Neural progenitor cell (in vitro differentiated cells): ENCODE results near the gene ERAS. TPM values are rescaled to one million over a fixed set of nuclear protein-coding genes. Genes with fewer than 3 reads are reported as not detected.
A peak's percentile ranks its signal among the peaks of the same experiment; 100 is the strongest.

Experiments used
- DNase-seq: peaks from one replicate; pipeline ENCODE4 v3.0.0-alpha.2; 2016; ENCODE audit warnings: low spot score
- H2AFZ ChIP-seq: fragments of 200-600 bp; sonication (generic); replicated peaks from 2 replicates; pipeline ENCODE4 v1.6.1; 2016; ENCODE audit warnings: antibody characterized with exemption
- H3F3A ChIP-seq: fragments of 200-600 bp; sonication (generic); 2 replicates; pipeline ENCODE4 v1.6.1; 2016; ENCODE audit warnings: antibody characterized with exemption, low read depth
- H3K27ac ChIP-seq: fragments of 200-600 bp; sonication (generic); 2 replicates; pipeline ENCODE4 v1.5.1; 2016; ENCODE audit warnings: mild to moderate bottlenecking
- H3K27me3 ChIP-seq: fragments of 200-600 bp; sonication (generic); 2 replicates; pipeline ENCODE4 v1.6.1; 2016; ENCODE audit warnings: mild to moderate bottlenecking, moderate library complexity
- H3K36me3 ChIP-seq: fragments of 200-600 bp; sonication (generic); 2 replicates; pipeline ENCODE4 v1.5.1; 2016
- H3K4me1 ChIP-seq: fragments of 200-600 bp; sonication (generic); 2 replicates; pipeline ENCODE4 v1.6.1; 2016; ENCODE audit warnings: mixed run types
- H3K4me2 ChIP-seq: fragments of 200-600 bp; sonication (generic); 2 replicates; pipeline ENCODE4 v1.6.1; 2016
- H3K4me3 ChIP-seq: fragments of 200-600 bp; sonication (generic); 2 replicates; pipeline ENCODE4 v1.5.1; 2016
- H3K79me2 ChIP-seq: fragments of 200-600 bp; sonication (generic); 2 replicates; pipeline ENCODE4 v1.6.1; 2016; ENCODE audit warnings: low read depth
- H3K9ac ChIP-seq: fragments of 200-600 bp; sonication (generic); 2 replicates; pipeline ENCODE4 v1.6.1; 2016
- H3K9me3 ChIP-seq: fragments of 200-600 bp; sonication (generic); 2 replicates; pipeline ENCODE4 v1.5.1; 2016; ENCODE audit warnings: low read depth
- H4K20me1 ChIP-seq: fragments of 200-600 bp; sonication (generic); 2 replicates; pipeline ENCODE4 v1.6.1; 2016; ENCODE audit warnings: low read depth
- H3K27ac Mint-ChIP-seq: 3 replicates; pipeline ENCODE4 v1.8.0; 2021; ENCODE audit warnings: mixed read lengths
- H3K27me3 Mint-ChIP-seq: 2 replicates; pipeline ENCODE4 v1.8.0; 2022; ENCODE audit warnings: low read depth, mild to moderate bottlenecking, inconsistent platforms, moderate library complexity, mixed read lengths; ENCODE audit not compliant: insufficient read depth
- H3K36me3 Mint-ChIP-seq: 3 replicates; pipeline ENCODE4 v1.8.0; 2021; ENCODE audit warnings: mixed read lengths
- H3K4me1 Mint-ChIP-seq: 3 replicates; pipeline ENCODE4 v1.8.0; 2021; ENCODE audit warnings: mixed read lengths
- H3K4me3 Mint-ChIP-seq: 3 replicates; pipeline ENCODE4 v1.8.0; 2021; ENCODE audit warnings: mild to moderate bottlenecking, moderate library complexity, mixed read lengths
- H3K9me3 Mint-ChIP-seq: 3 replicates; pipeline ENCODE4 v1.8.0; 2020; ENCODE audit warnings: mixed read lengths
- CTCF ChIP-seq: fragments of 200-600 bp; sonication (generic); IDR thresholded peaks from 2 replicates; pipeline ENCODE4 v1.5.1; 2017; ENCODE audit warnings: antibody characterized with exemption, mild to moderate bottlenecking
- EZH2 ChIP-seq: fragments of 200-600 bp; sonication (generic); IDR thresholded peaks from 2 replicates; pipeline ENCODE4 v1.6.1; 2017; ENCODE audit warnings: antibody characterized with exemption, mild to moderate bottlenecking, moderate library complexity
- EZH2phosphoT487 ChIP-seq: fragments of 200-600 bp; sonication (generic); IDR thresholded peaks from 2 replicates; pipeline ENCODE4 v1.6.1; 2017; ENCODE audit warnings: antibody characterized with exemption
- total RNA-seq: library from RNA; depleted of rRNA; stranded (reverse); fragments of >200 nt; gene quantifications from 2 replicates; pipeline ENCODE4 v1.2.3, GENCODE V29; 2015; ENCODE audit warnings: low replicate concordance

Gene ERAS
- total RNA-seq, 1 donor from 2014 or later = not detected

GRCh38 chrX:48802905-48803200 is 23.5 kb upstream of the ERAS start:
- Histone ChIP-seq H3K27me3 (no peaks in the 10 kb centered on the region), H3F3A (peaks cover 17% of the 10 kb centered on the region), H3K27ac (peak overlapping the region; percentile 76), H3K4me2 (peak overlapping the region; percentile 95), H2AFZ (no peak overlapping the region), H3K4me1 (no peaks in the 10 kb centered on the region), H3K9ac (peak overlapping the region; percentile 64), H3K36me3 (no peaks in the 10 kb centered on the region), H3K79me2 (peaks cover 6% of the 10 kb centered on the region), H3K9me3 (no peaks in the 10 kb centered on the region), H4K20me1 (no peaks in the 10 kb centered on the region), H3K4me3 (peak overlapping the region; percentile 61)
- DNase-seq = peak; percentile 12
- Mint-ChIP-seq H3K27me3 (peaks cover 5% of the 10 kb centered on the region), H3K4me1 (peaks cover 5% of the 10 kb centered on the region), H3K36me3 (no peaks in the 10 kb centered on the region), H3K9me3 (peaks cover 7% of the 10 kb centered on the region), H3K27ac (peak overlapping the region; percentile 94), H3K4me3 (peak overlapping the region; percentile 92)
- TF ChIP-seq EZH2phosphoT487 (no peak), EZH2 (no peak), CTCF (no peak)

- no peak overlapping the region for H3K9ac ChIP-seq
- DNase-seq = no peak
- Mint-ChIP-seq H3K4me3 (no peak overlapping the region), H3K36me3 (no peaks in the 10 kb centered on the region), H3K4me1 (peaks cover 5% of the 10 kb centered on the region), H3K9me3 (peaks cover 5% of the 10 kb centered on the region), H3K27me3 (no peaks in the 10 kb centered on the region), H3K27ac (no peak overlapping the region)
- no peaks in the 10 kb centered on the region for H3K9me3 ChIP-seq
- H3K27me3 ChIP-seq = no peaks in the 10 kb centered on the region
- H3K36me3 ChIP-seq = no peaks in the 10 kb centered on the region
- TF ChIP-seq CTCF = no peak
- TF ChIP-seq EZH2 = no peak
- H3F3A ChIP-seq = peaks cover 14% of the 10 kb centered on the region
- no peak overlapping the region for H2AFZ ChIP-seq
- H3K4me1 ChIP-seq = no peaks in the 10 kb centered on the region
- H4K20me1 ChIP-seq = no peaks in the 10 kb centered on the region
- H3K79me2 ChIP-seq = peaks cover 6% of the 10 kb centered on the region
- no peak overlapping the region for H3K27ac ChIP-seq
- no peak overlapping the region for H3K4me2 ChIP-seq
- H3K4me3 ChIP-seq = no peak overlapping the region
Measured at GRCh38 chrX:48806081-48806480, 20.2 kb upstream of the ERAS start.

GRCh38 chrX:48813644-48814043 is 12.7 kb upstream of the ERAS start:
- no peaks in the 10 kb centered on the region for H3K36me3 ChIP-seq
- H3F3A ChIP-seq = no peaks in the 10 kb centered on the region
- no peaks in the 10 kb centered on the region for H4K20me1 ChIP-seq
- H3K9me3 Mint-ChIP-seq = peaks cover 3% of the 10 kb centered on the region
- no peak for TF ChIP-seq CTCF
- no peak for TF ChIP-seq EZH2
- no peak for TF ChIP-seq EZH2phosphoT487
- H3K4me3 Mint-ChIP-seq = no peak overlapping the region
- no peak overlapping the region for H3K27ac Mint-ChIP-seq
- H3K4me1 Mint-ChIP-seq = no peaks in the 10 kb centered on the region
- H3K27ac ChIP-seq = no peak overlapping the region
- H2AFZ ChIP-seq = no peak overlapping the region
- H3K36me3 Mint-ChIP-seq = peaks cover 3% of the 10 kb centered on the region
- H3K27me3 ChIP-seq = no peaks in the 10 kb centered on the region
- H3K9ac ChIP-seq = no peak overlapping the region
- no peaks in the 10 kb centered on the region for H3K79me2 ChIP-seq
- H3K4me2 ChIP-seq = no peak overlapping the region
- H3K4me3 ChIP-seq = no peak overlapping the region
- H3K9me3 ChIP-seq = no peaks in the 10 kb centered on the region
- no peak for DNase-seq
- H3K27me3 Mint-ChIP-seq = peaks cover 4% of the 10 kb centered on the region
- no peaks in the 10 kb centered on the region for H3K4me1 ChIP-seq

- Histone ChIP-seq H2AFZ (no peak overlapping the region), H3K9ac (no peak overlapping the region), H4K20me1 (no peaks in the 10 kb centered on the region), H3K36me3 (no peaks in the 10 kb centered on the region), H3K27ac (no peak overlapping the region), H3K4me3 (no peak overlapping the region), H3K4me1 (no peaks in the 10 kb centered on the region), H3F3A (no peaks in the 10 kb centered on the region), H3K27me3 (no peaks in the 10 kb centered on the region), H3K79me2 (no peaks in the 10 kb centered on the region), H3K9me3 (no peaks in the 10 kb centered on the region), H3K4me2 (no peak overlapping the region)
- Mint-ChIP-seq H3K9me3 (peaks cover 3% of the 10 kb centered on the region), H3K36me3 (peaks cover 3% of the 10 kb centered on the region), H3K4me3 (no peak overlapping the region), H3K27me3 (peaks cover 8% of the 10 kb centered on the region), H3K4me1 (no peaks in the 10 kb centered on the region), H3K27ac (no peak overlapping the region)
- DNase-seq = no peak
- TF ChIP-seq EZH2 (no peak), CTCF (no peak), EZH2phosphoT487 (no peak)
Measured at GRCh38 chrX:48814722-48815121, 11.6 kb upstream of the ERAS start.
